ENCODE results near the gene S100A2. TPM values are rescaled to one million over a fixed set of nuclear protein-coding genes. Genes with fewer than 3 reads are reported as not detected.

S100A2 gene
- total RNA-seq, 2 experiments from 2014 or later = 0.50 TPM; not detected in 1

DNA sequence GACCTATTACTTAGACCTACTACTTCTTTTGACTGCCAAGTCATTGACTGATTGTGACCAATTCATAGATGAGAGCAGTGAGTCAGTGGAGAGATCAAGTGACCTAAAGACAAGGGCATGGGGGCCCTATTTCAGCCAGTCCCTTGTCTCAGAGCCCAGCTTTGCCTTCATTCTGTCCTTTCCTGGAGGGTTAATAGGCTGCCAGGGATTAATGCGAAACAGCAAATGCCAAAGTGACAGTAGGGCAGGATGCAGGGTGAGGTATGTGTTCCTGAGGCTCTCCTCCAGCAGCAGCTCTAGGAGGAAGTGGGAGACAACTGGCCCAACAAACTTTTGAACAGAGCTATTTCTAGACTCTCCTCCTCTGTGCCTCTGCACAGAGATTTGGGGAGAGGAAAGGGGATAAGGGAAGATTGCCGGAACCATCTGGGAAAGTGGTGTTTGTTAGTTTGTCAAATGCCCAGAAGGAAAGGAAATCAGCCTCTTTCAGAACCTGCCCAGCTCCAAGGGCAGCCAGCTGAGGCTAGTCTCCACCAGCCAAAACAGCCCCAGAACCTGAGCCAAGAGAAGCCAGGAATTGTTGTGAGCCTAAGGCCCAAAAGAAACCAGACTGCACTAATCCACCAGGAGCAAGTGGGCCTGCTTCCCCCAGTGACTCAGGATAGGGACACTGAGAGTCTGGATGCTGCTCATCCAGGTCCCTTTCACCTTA, 11.7 kb downstream of the S100A2 start:
- H3K4me1 Mint-ChIP-seq (ENCODE audit: low read depth) = no peaks in the 10 kb centered on the region
- H3K36me3 Mint-ChIP-seq (ENCODE audit: low read depth) = no peaks in the 10 kb centered on the region
- H3K4me3 Mint-ChIP-seq = no peak overlapping the region
- no peak for ATAC-seq
- CTCF ChIA-PET = interaction anchor here (0.6 to 1.7 kb wide), 5 partner anchors 8 to 43 kb away, joined by 3 to 7 read pairs (median 3); no protein-coding TSS in a partner anchor
- POLR2A ChIA-PET = interaction anchor here (0.9 to 1.0 kb wide), 4 partner anchors 9 to 19 kb away, joined by 3 to 4 read pairs (median 4); partner anchors contain the start of gene S100A4
- no peak for TF ChIP-seq CTCF (IDR thresholded peaks at IDR 0.05)
- H3K9me3 Mint-ChIP-seq = no peaks in the 10 kb centered on the region
- no peaks in the 10 kb centered on the region for H3K27me3 Mint-ChIP-seq
- intact Hi-C loops (cut with micrococcal nuclease) = no loop called here
- no peak for DNase-seq
- H3K27ac Mint-ChIP-seq = no peak overlapping the region

GRCh38 chr1:153553096-153553495, 12.5 kb downstream of the S100A2 start:
- ATAC-seq = no peak
- DNase-seq = no peak
- Mint-ChIP-seq H3K4me1 (ENCODE audit: low read depth) (no peaks in the 10 kb centered on the region), H3K9me3 (no peaks in the 10 kb centered on the region), H3K27me3 (no peaks in the 10 kb centered on the region), H3K27ac (no peak overlapping the region), H3K4me3 (no peak overlapping the region), H3K36me3 (ENCODE audit: low read depth) (no peaks in the 10 kb centered on the region)
- ChIA-PET CTCF (interaction anchor here (0.9 to 1.7 kb wide), 4 partner anchors 10 to 43 kb away, joined by 3 to 7 read pairs (median 4); partner anchors contain the start of gene S100A5), POLR2A (interaction anchor here (1.0 kb wide), 2 partner anchors 8 to 15 kb away, joined by 3 to 4 read pairs; no protein-coding TSS in a partner anchor)
- TF ChIP-seq CTCF (IDR thresholded peaks at IDR 0.05) = no peak
- intact Hi-C loops (cut with micrococcal nuclease) = no loop called here

DNA sequence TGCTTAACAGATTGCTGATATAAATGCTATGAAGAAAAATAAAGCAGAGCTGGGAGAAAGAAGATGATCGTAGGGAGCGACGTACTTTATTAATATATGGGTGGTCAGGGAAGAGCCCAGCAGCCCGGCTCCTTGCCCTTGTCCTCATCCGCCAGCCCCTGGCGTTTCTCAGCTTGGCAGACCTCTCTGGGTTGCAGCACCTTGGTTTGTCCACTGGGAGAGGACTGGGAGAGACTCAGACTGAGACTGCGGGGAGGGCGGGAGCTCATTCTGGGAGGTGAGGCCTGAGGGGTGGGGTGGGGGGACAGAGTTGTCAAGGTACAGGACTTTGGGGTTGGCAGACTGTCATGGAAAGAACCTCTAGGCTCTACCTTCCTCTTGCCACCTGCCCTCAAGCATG, 13.3 kb downstream of the S100A2 start:
- intact Hi-C loops (cut with micrococcal nuclease) = no loop called here
- ChIA-PET CTCF (interaction anchor here (1.0 to 3.2 kb wide), 3 partner anchors 10 to 20 kb away, joined by 3 to 20 read pairs (median 4); partner anchors contain the start of gene S100A5), POLR2A (interaction anchor here (0.6 to 2.0 kb wide), 4 partner anchors 9 to 43 kb away, joined by 3 to 7 read pairs (median 4); partner anchors contain the start of gene S100A6)
- Mint-ChIP-seq H3K27me3 (no peaks in the 10 kb centered on the region), H3K36me3 (ENCODE audit: low read depth) (no peaks in the 10 kb centered on the region), H3K4me1 (ENCODE audit: low read depth) (peaks cover 2% of the 10 kb centered on the region), H3K9me3 (no peaks in the 10 kb centered on the region), H3K4me3 (no peak overlapping the region), H3K27ac (no peak overlapping the region)
- no peak for TF ChIP-seq CTCF (IDR thresholded peaks at IDR 0.05)
- no peak for DNase-seq
- no peak for ATAC-seq

DNA sequence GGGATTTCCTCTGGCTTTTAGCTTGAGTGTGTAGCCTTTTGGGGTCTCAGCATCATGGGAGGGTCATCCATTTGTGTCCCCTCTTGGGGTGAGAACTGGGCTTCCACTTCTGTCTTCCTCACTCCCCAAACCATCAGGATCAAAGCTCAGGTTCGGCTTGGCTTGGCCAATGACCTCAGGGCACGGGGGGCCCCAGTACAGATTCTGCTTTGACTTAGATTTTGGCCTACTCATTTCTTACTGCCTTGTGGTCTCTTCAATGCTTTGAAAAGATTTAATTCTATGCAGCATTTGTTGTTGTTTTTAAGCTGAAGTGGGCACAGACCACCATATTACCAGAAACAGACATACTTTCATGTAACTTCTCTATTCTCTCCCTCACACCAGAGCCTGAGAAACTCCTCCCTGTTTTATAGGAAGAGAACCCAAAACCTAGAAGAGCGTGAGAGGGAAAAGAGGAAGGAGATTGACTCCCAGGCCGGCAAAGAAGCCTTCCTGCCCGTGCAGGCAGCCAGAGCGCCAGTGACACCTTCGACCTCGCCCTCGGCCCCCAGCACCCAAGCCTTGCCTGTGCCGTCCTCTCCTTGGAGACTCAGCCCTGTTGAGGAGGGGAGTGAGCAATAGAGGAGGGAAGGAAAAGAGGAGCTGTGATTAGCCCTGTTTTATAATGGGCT, 14.7 kb downstream of the S100A2 start:
- Mint-ChIP-seq H3K4me3 (no peak overlapping the region), H3K4me1 (ENCODE audit: low read depth) (peaks cover 12% of the 10 kb centered on the region), H3K36me3 (ENCODE audit: low read depth) (no peaks in the 10 kb centered on the region), H3K9me3 (no peaks in the 10 kb centered on the region), H3K27ac (no peak overlapping the region), H3K27me3 (no peaks in the 10 kb centered on the region)
- CTCF ChIA-PET = interaction anchor here (1.2 to 3.2 kb wide), 7 partner anchors 8 to 40 kb away, joined by 3 to 20 read pairs (median 5); partner anchors contain the start of gene S100A5
- POLR2A ChIA-PET = interaction anchor here (1.2 to 2.0 kb wide), 5 partner anchors 13 to 21 kb away, joined by 3 to 7 read pairs (median 4); partner anchors contain the start of gene S100A6
- no peak for TF ChIP-seq CTCF (IDR thresholded peaks at IDR 0.05)
- intact Hi-C loops (cut with micrococcal nuclease) = no loop called here
- DNase-seq = no peak
- ATAC-seq = no peak

All from activated CD8-positive, alpha-beta T cell treated with anti-CD3 and anti-CD28 coated beads for 36 hours (primary cell).